ENCODE measurements around the gene ZC2HC1B. TPM values are rescaled to one million over a fixed set of nuclear protein-coding genes. Genes with fewer than 3 reads are reported as not detected.

The ZC2HC1B gene
- total and polyA plus RNA-seq, 10 of the 15 experiments (the other 5 are each of a cell fraction or from before 2014, with no cell fraction given), result 0.09 to 0.36 (median 0.31) TPM; not detected in 5

DNA sequence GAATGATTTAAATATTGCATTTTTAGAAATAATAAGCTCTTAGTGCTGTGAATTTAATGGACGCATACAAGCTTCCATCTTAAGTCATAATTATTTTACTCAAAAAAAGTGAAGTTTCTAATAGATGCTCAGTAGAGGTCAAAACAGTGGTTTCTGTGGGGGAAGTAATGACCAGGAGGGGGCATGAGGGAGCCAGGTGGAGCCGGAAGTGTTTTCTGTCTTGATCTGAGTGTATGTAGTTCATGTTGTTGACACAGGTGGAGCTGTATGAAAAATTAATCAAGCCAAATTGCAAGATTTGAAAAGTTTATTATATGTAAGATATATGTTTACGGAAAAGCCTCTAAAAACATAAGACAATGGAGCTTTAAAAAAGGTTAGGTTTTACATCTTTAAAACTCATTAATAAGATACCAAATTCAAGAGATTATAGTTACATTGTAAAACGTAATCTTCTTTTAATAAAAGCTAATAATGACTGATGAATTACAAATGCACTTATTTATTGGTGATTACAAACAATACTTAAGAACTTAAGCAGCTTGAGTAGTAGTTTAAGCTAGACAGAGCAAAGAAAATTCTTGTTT is 75.8 kb downstream of the ZC2HC1B start:
- H3K4me2 ChIP-seq (ENCODE audit: control insufficient read depth, insufficient read depth), result no peak overlapping the region
- POLR2A ChIA-PET, result interaction anchor here (0.7 to 1.3 kb wide), 5 partner anchors 18 to 156 kb away, joined by 3 to 4 read pairs (median 4); no protein-coding TSS in a partner anchor
- DNase-seq (ENCODE audit: low read depth, low spot score), result peak; percentile 30
- no peak for TF ChIP-seq NFIC (IDR thresholded peaks at IDR 0.05; ENCODE audit: low read depth, low read length)
- TF ChIP-seq CBFB (IDR thresholded peaks at IDR 0.05; ENCODE audit: low read depth), result peak; percentile 29; the same call in 1 of the 2 replicates
- TF ChIP-seq ATF2 (IDR thresholded peaks at IDR 0.05; ENCODE audit: low read length), result 0 out of 2 replicates have a peak, but pooled peaks have one; percentile 14
- TF ChIP-seq RAD21 (IDR thresholded peaks at IDR 0.05; ENCODE audit: insufficient read depth, low read depth, low read length), result peak; percentile 59
- peak; percentile 67 for TF ChIP-seq SMC3 (IDR thresholded peaks at IDR 0.05; ENCODE audit: borderline replicate concordance, low read length)
- TF ChIP-seq EZH2 (IDR thresholded peaks at IDR 0.05; ENCODE audit: borderline replicate concordance, control insufficient read depth, low read depth, low read length), result no peak
- TF ChIP-seq LARP7 (IDR thresholded peaks at IDR 0.05), result no peak
- TF ChIP-seq CTCF (IDR thresholded peaks at IDR 0.05 in 2 of 3, conservative IDR thresholded peaks at IDR 0.05 in 1 of 3; ENCODE audit: control insufficient read depth in 2 of 3, extremely low read depth in 1 of 3, insufficient read depth in 1 of 3, low read depth in 3 of 3, low read length in 3 of 3), result peak; percentile 77 to 85 (median 80)
- no peak for TF ChIP-seq FOS (IDR thresholded peaks at IDR 0.05; ENCODE audit: borderline replicate concordance, extremely low read depth, insufficient read length)
- 0 out of 2 replicates have a peak, but pooled peaks have one; percentile 36 for TF ChIP-seq FOXM1 (IDR thresholded peaks at IDR 0.05; ENCODE audit: low read depth, low read length)
- TF ChIP-seq RUNX3 (IDR thresholded peaks at IDR 0.05; ENCODE audit: low read length), result peak; percentile 80
- peak; percentile 33; the same call in 1 of the 2 replicates for TF ChIP-seq JUNB (IDR thresholded peaks at IDR 0.05)
- TF ChIP-seq GABPA (IDR thresholded peaks at IDR 0.05; ENCODE audit: low read depth), result 0 out of 2 replicates have a peak, but pooled peaks have one; percentile 17
- TF ChIP-seq, protein P1, sequence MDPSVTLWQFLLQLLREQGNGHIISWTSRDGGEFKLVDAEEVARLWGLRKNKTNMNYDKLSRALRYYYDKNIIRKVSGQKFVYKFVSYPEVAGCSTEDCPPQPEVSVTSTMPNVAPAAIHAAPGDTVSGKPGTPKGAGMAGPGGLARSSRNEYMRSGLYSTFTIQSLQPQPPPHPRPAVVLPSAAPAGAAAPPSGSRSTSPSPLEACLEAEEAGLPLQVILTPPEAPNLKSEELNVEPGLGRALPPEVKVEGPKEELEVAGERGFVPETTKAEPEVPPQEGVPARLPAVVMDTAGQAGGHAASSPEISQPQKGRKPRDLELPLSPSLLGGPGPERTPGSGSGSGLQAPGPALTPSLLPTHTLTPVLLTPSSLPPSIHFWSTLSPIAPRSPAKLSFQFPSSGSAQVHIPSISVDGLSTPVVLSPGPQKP (IDR thresholded peaks at IDR 0.05; ENCODE audit: low read depth, low read length), result peak; percentile 82
- TF ChIP-seq DPF2 (IDR thresholded peaks at IDR 0.05), result no peak
- no peak for TF ChIP-seq BHLHE40 (IDR thresholded peaks at IDR 0.05; ENCODE audit: borderline replicate concordance in 1 of 2, low read depth in 2 of 2, low read length in 1 of 2)
- no peak for TF ChIP-seq TCF3 (IDR thresholded peaks at IDR 0.05; ENCODE audit: borderline replicate concordance, insufficient read depth, low read depth, low read length)

More for the DNA sequence above, 75.8 kb downstream of the ZC2HC1B start:
- ChIA-PET RAD21 (ENCODE audit: unreplicated experiment) (interaction anchor here (0.5 to 7.4 kb wide), 25 partner anchors 9 to 428 kb away, joined by 3 to 119 read pairs (median 4); partner anchors contain the start of genes FUCA2 and SF3B5), CTCF (interaction anchor here (0.6 to 9.6 kb wide), 83 partner anchors 8 to 1465 kb away, joined by 3 to 244 read pairs (median 4); partner anchors contain the start of genes FUCA2, LTV1 and SF3B5), SMC1A (ENCODE audit: uncharacterized antibody, unreplicated experiment) (interaction anchor here (0.6 to 8.0 kb wide), 45 partner anchors 9 to 1932 kb away, joined by 3 to 112 read pairs (median 4); no protein-coding TSS in a partner anchor)
- Histone ChIP-seq H2AFZ (ENCODE audit: control insufficient read depth, low read depth, low read length) (no peak overlapping the region), H3K4me1 (ENCODE audit: control insufficient read depth, insufficient read depth, low read length) (peaks cover 5% of the 10 kb centered on the region; the same call in 1 of the 2 replicates), H3K27me3 (replicated peaks in 1 of 2; ENCODE audit: control insufficient read depth in 2 of 2, insufficient read depth in 2 of 2, low read length in 1 of 2) (no peaks in the 10 kb centered on the region), H3K9me3 (replicated peaks; ENCODE audit: control insufficient read depth, insufficient read depth, low read length) (no peaks in the 10 kb centered on the region), H3K36me3 (ENCODE audit: control insufficient read depth in 2 of 2, insufficient read depth in 2 of 2, low read length in 1 of 2) (no peaks in the 10 kb centered on the region), H3K27ac (ENCODE audit: control insufficient read depth, insufficient read depth) (no peak overlapping the region), H3K79me2 (ENCODE audit: control insufficient read depth, insufficient read depth, low read length) (no peaks in the 10 kb centered on the region), H3K4me3 (no peak overlapping the region), H3K9ac (ENCODE audit: control insufficient read depth, insufficient read depth, low read length) (no peak overlapping the region), H4K20me1 (ENCODE audit: control insufficient read depth, insufficient read depth) (no peaks in the 10 kb centered on the region)
- BruUV-seq (replicated peaks), result no TSS peak
- in situ Hi-C loops (cut with MboI) (loop anchor here (5.0 to 10.0 kb wide), 3 partner anchors 72 to 285 kb away; no protein-coding TSS in a partner anchor), intact Hi-C loops (cut with micrococcal nuclease; ENCODE audit: unreplicated experiment) (loop anchor here (1.0 to 2.0 kb wide), 3 partner anchors 73 to 365 kb away; no protein-coding TSS in a partner anchor)
- 35% methylated on average over 4 of the region's 4 CpGs for WGBS (ENCODE audit: insufficient coverage, insufficient replicate concordance, low lambda C conversion rate, missing lambda C conversion rate)
- ATAC-seq (peak; percentile 99), FAIRE-seq (peak; percentile 41)
